ENCODE results near the gene PATL2. TPM values are rescaled to one million over a fixed set of nuclear protein-coding genes. Genes with fewer than 3 reads are reported as not detected.
"Not testable (repeated sequence)": the region's sequence is repeated elsewhere in the genome, so short reads cannot be mapped to it uniquely, and the experiment has no call there.

Gene PATL2
- total RNA-seq, 1 donor from 2014 or later, result 0.79 TPM

DNA sequence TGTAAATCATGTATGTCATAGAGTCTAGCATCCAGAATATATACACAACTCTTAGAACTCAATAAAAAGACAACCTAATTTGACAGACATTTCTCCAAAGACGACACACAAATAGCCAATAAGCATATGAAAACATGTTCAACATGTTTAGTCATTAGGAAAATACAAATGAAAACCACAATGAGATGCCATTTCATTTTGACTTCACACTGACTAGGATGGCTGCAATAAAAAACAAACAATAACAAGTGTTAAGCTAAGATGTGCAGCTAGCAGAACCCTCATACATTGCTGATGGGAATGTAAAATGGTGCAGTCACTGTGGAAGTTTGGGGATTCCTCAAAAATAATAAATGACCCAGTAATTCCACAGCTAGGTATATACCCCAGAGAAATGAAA lies 64.1 kb downstream of the PATL2 start:
- no peak for DNase-seq

DNA sequence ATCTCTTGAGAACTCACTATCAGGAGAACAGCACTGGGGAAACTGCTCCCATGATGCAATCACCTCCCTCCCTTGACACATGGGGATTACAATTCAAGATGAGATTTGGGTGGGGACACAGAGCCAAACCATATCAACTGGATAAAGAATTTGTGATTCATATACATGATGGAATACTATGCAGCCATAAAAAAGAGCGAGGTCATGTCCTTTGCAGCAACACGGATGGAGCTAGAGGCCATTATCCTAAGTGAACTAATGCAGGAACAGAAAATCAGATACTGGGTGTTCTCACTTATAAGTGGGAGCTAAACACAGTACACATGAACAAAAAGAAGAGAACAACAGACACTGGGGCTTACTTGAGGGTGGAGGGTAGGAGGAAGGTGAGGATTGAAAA lies 64.7 kb downstream of the PATL2 start:
- DNase-seq, result no peak

- DNase-seq, result peak; percentile 32
Measured at GRCh38 chr15:44641651-44642050, 69.5 kb downstream of the PATL2 start.

- no peak for DNase-seq
Measured at GRCh38 chr15:44636976-44637375, 74.1 kb downstream of the PATL2 start.

GRCh38 chr15:44633603-44634002 lies 77.5 kb downstream of the PATL2 start:
- no peak for DNase-seq

DNA sequence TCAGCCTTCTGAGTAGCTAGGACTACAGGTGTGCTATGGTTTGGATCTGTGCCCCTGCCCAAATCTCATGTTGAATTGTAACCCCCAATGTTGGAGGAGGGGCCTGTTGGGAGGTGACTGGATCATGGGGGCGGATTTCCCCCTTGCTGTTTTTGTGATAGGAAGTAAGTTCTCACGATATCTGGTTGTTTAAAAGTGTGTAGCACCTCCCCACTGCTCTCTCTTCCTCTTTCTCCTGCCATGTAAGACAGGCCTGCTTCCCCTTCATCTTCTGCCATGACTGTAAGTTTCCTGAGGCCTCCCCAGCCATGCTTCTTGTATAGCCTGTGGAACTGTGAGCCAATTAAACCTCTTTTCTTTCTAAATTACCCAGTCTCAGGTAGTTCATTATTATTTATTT lies 85.8 kb downstream of the PATL2 start:
- DNase-seq, result not testable (repeated sequence)

GRCh38 chr15:44623178-44623577 lies 87.9 kb downstream of the PATL2 start:
- DNase-seq, result no peak

DNA sequence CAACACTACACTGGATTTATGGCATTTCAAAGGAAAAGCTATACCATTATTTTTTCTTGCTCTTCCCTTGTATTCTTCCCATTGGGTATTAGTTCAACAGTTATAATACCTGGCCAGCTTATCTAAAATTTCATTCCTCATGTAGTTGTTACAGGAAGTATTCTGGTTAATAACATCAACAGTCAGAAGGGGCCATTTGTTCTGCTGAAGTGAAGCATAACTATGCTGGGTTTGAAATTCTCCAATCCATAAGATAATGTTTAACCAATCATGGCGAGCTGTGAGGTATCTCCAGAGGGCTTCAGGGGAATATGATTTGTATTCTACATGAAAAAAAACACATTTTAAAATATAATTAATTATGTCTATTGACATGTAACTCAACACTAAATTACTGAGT lies 91.0 kb downstream of the PATL2 start:
- no peak for DNase-seq

DNA sequence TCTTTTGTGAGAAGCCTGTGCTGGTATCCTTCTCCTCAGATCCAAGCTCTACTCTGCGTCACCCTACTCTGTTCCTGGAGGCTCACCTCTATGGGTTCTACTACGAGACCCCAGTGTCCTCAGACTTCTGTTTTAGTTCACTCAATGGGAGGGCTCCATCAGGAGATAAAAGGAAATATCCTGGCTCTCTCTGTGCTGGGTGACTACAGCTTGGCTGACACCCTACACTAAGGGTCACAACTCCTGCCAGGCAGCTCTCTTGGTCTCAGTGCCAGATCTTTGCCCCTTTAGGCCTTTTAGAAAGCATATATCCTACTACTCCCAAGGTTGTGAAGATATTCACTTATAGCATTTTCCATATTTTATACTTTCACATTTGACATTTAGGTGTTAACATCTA lies 94.1 kb downstream of the PATL2 start:
- DNase-seq, result no peak

Small RNA genes lying within 50 kb of the gene (small RNA-seq; reads per million reads assigned to genes)
- not detected for gene RF00019 (ENCODE audit: low replicate concordance)

Other genes starting within 250 kb of the PATL2 start
- 58.2 TPM for gene EIF3J, start 174.2 kb downstream of the PATL2 start, total RNA-seq
- gene SPG11, start 47.7 kb downstream of the PATL2 start, total RNA-seq, result 60.9 TPM
- gene B2M, start 194 bp upstream of the PATL2 start, total RNA-seq, result 1,215 TPM
- 11.9 TPM for gene TRIM69, start 25.2 kb upstream of the PATL2 start, total RNA-seq
- gene TERB2, start 245.4 kb upstream of the PATL2 start, total RNA-seq, result not detected